Loucy (cell line): ENCODE measurements around the gene PALM3.

Experiments used
- CTCF ChIP-seq: fragments of 200-600 bp; sonication (generic); conservative IDR thresholded peaks from 2 replicates; pipeline ENCODE4 v1.5.1; 2014; ENCODE audit warnings: mild to moderate bottlenecking, antibody characterized with exemption, low read length
- EZH2phosphoT487 ChIP-seq: fragments of 200-600 bp; IDR thresholded peaks from 2 replicates; pipeline ENCODE4 v1.6.1; 2018; ENCODE audit warnings: antibody characterized with exemption, mild to moderate bottlenecking, moderate library complexity, borderline replicate concordance

GRCh38 chr19:14052470-14052869 lies 9.4 kb downstream of the PALM3 start:
- TF ChIP-seq CTCF = no peak
- no peak for TF ChIP-seq EZH2phosphoT487
